Measurements from ENCODE around the gene SAMD4A.
A peak's percentile ranks its signal among the peaks of the same experiment; 100 is the strongest.

The SAMD4A gene

GRCh38 chr14:54776361-54777001 lies 209.6 kb downstream of the SAMD4A start:
- peaks cover 7% of the 10 kb centered on the region for H3K4me1 ChIP-seq
- no peak overlapping the region for H3K4me3 ChIP-seq (ENCODE audit: low read depth, low read length)
- no peak for TF ChIP-seq CTCF (IDR thresholded peaks at IDR 0.05; ENCODE audit: low read depth, low read length)
- no peaks in the 10 kb centered on the region for H3K9me3 ChIP-seq
- no peaks in the 10 kb centered on the region for H3K36me3 ChIP-seq
- peak; percentile 39 for DNase-seq
- H3K27me3 ChIP-seq = no peaks in the 10 kb centered on the region

DNA sequence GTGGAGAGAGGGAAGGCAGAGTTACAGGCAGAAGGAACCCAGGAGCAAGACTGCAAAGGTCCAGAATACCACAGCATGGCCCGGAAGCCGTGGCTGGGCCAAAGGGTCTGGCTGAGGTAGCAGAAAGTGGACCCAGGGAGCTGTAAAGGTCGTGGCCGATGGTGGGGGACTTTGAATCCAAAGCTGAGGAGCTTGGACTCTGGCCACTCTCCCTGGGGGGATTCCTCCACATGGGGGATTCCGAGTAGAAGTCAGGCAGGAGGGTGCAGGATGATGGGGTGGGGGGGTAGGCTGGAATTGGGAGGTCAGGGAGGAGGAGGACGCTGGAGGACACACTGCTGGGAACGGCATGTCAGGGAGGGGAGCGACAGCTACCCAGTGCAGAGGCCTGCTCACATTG lies 210.5 kb downstream of the SAMD4A start:
- no peaks in the 10 kb centered on the region for H3K27me3 ChIP-seq
- no peaks in the 10 kb centered on the region for H3K36me3 ChIP-seq
- DNase-seq = no peak
- no peak overlapping the region for H3K4me3 ChIP-seq (ENCODE audit: low read depth, low read length)
- H3K4me1 ChIP-seq = peaks cover 7% of the 10 kb centered on the region
- TF ChIP-seq CTCF (IDR thresholded peaks at IDR 0.05; ENCODE audit: low read depth, low read length) = no peak
- H3K9me3 ChIP-seq = no peaks in the 10 kb centered on the region

- Histone ChIP-seq H3K36me3 (no peaks in the 10 kb centered on the region), H3K4me3 (ENCODE audit: low read depth, low read length) (no peak overlapping the region), H3K4me1 (no peaks in the 10 kb centered on the region; the same call in 1 of the 2 replicates), H3K27me3 (no peaks in the 10 kb centered on the region), H3K9me3 (no peaks in the 10 kb centered on the region)
- no peak for TF ChIP-seq CTCF (IDR thresholded peaks at IDR 0.05; ENCODE audit: low read depth, low read length)
- no peak for DNase-seq
Measured at GRCh38 chr14:54778618-54779345, 211.9 kb downstream of the SAMD4A start.

GRCh38 chr14:54781080-54781479 lies 214.2 kb downstream of the SAMD4A start:
- Histone ChIP-seq H3K27me3 (no peaks in the 10 kb centered on the region), H3K4me3 (ENCODE audit: low read depth, low read length) (no peak overlapping the region), H3K36me3 (no peaks in the 10 kb centered on the region), H3K4me1 (peaks cover 3% of the 10 kb centered on the region; the same call in 1 of the 2 replicates), H3K9me3 (no peaks in the 10 kb centered on the region)
- TF ChIP-seq CTCF (IDR thresholded peaks at IDR 0.05; ENCODE audit: low read depth, low read length) = no peak
- no peak for DNase-seq

GRCh38 chr14:54781961-54782750 lies 215.2 kb downstream of the SAMD4A start:
- H3K4me1 ChIP-seq = peaks cover 3% of the 10 kb centered on the region
- H3K27me3 ChIP-seq = no peaks in the 10 kb centered on the region
- no peaks in the 10 kb centered on the region for H3K36me3 ChIP-seq
- no peak for TF ChIP-seq CTCF (IDR thresholded peaks at IDR 0.05; ENCODE audit: low read depth, low read length)
- H3K9me3 ChIP-seq = no peaks in the 10 kb centered on the region
- no peak for DNase-seq
- no peak overlapping the region for H3K4me3 ChIP-seq (ENCODE audit: low read depth, low read length)
